ENCODE measurements around the gene COBLL1.

GRCh38 chr2:164831887-164832286 is 9.7 kb downstream of the COBLL1 start:
- TF ChIP-seq CTCF (conservative IDR thresholded peaks at IDR 0.05; ENCODE audit: low read depth, low read length) (no peak), EZH2phosphoT487 (IDR thresholded peaks at IDR 0.05; ENCODE audit: borderline replicate concordance, low read length) (no peak)

All from PC-3 (cell line).